ENCODE results near the gene PFDN6.
"Not testable (repeated sequence)": the region's sequence is repeated elsewhere in the genome, so short reads cannot be mapped to it uniquely, and the experiment has no call there.

PFDN6 gene

GRCh38 chr6:33273924-33274902 lies 15.2 kb upstream of the PFDN6 start:
- no peak for DNase-seq (ENCODE audit: low read depth)

- not testable (repeated sequence) for DNase-seq (ENCODE audit: low read depth)
These were observed 13.4 kb upstream of the PFDN6 start for GRCh38 chr6:33275795-33276580.

DNA sequence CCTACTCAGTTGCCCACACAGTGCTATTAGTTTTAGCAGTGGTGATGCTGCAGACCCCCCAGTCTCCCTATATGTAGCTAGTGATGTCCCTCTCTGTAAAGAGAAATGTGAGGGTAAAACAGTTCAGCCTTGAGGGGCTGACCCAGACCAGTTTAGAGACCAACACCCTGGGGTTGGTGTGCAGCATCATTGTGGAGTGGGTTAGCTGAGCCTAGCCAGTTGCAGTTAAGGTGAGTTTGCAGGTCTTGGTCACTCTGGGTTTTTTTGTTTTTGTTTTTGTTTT lies 12.9 kb upstream of the PFDN6 start:
- DNase-seq (ENCODE audit: low read depth), result no peak

DNA sequence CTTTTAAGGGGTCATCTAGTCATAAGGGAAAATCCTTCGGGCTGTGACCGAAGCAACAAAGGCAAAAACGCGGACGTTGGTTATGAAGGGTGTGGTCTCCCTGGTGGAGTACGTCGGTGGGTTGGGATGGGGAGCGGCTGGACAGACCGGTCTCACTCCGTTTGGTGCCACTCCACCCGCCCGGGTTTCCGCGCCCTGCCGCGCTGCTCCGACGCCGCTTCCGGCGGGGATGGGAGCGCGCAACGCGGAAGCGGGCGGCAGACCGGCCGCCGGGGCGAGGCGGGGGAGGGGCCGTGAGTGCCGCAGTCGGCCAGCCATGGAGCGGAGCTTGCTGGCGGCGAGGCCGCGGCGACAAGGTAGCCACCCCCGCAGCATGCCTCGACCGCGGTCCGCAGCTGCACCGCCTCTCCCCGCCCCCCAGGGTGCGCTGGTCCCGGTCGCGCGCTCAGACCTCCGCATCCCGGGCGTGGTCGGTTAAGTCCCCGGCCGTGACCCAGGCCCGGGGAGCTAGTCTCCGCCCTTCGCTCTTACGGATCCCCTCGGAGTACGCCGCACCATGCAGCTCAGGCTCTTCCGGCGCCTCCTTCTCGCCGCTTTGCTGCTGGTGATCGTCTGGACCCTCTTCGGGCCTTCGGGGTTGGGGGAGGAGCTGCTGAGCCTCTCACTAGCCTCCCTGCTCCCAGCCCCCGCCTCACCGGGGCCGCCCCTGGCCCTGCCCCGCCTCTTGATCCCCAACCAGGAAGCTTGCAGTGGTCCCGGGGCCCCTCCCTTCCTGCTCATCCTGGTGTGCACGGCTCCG lies 12.3 kb upstream of the PFDN6 start, which contains the start of gene B3GALT4:
TSS of gene B3GALT4 (plus strand) at position 260 of the 799 bp plus-strand sequence. CDS start at position 557, 297 bp downstream.
- peak; percentile 71 for DNase-seq (ENCODE audit: low read depth)

GRCh38 chr6:33277663-33278391 lies 11.6 kb upstream of the PFDN6 start:
- no peak for DNase-seq (ENCODE audit: low read depth)

DNA sequence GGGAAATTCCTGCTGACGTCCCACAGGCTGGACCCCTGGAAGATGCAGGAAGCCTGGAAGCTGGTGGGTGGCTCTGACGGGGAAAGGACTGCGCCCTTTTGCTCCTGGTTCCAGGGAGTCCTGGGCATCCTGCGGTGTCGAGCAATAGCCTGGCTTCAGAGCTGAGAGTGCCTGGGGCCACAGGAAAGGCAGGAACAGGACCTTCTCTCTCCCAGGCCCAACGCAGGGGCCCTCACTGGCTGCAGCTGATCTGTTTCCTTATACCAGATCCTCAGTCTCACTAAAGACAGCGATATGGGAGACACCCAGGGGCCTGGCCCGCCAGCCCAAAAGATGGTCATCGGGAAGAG lies 11.0 kb upstream of the PFDN6 start:
- no peak for DNase-seq (ENCODE audit: low read depth)

GRCh38 chr6:33278810-33279209 lies 10.6 kb upstream of the PFDN6 start:
- DNase-seq (ENCODE audit: low read depth), result no peak

DNA sequence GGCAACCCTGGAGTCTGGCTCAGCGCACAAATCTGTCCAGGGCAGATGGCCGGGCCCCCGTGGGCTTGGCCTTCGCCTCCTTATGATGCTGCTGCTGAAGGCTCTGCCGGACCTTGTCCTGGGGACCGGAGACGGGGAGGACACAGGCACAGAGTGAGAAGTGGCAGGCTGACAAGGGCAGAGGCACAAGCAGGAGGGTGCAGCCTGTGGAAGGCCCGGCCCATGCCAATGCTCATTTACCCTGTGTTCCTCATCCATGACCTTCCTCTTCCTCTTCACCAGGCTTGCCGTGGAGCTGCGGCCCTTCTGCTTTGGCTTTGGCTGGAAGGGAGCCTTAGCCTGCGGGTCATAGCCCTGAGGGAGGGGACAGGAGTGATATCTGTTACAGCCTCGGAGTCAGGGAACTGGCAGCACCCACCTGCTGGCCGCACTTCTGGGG lies 10.1 kb upstream of the PFDN6 start:
- DNase-seq (ENCODE audit: low read depth), result no peak

- DNase-seq (ENCODE audit: low read depth), result peak; percentile 58
These were observed 9.4 kb upstream of the PFDN6 start for GRCh38 chr6:33279971-33280511.

- DNase-seq (ENCODE audit: low read depth), result no peak
These were observed 8.9 kb upstream of the PFDN6 start for GRCh38 chr6:33280539-33280938.

GRCh38 chr6:33285214-33285613 lies 4.2 kb upstream of the PFDN6 start:
- not testable (repeated sequence) for DNase-seq (ENCODE audit: low read depth)

- no peak for DNase-seq (ENCODE audit: low read depth)
These were observed 2.2 kb upstream of the PFDN6 start for GRCh38 chr6:33286946-33287914.

DNA sequence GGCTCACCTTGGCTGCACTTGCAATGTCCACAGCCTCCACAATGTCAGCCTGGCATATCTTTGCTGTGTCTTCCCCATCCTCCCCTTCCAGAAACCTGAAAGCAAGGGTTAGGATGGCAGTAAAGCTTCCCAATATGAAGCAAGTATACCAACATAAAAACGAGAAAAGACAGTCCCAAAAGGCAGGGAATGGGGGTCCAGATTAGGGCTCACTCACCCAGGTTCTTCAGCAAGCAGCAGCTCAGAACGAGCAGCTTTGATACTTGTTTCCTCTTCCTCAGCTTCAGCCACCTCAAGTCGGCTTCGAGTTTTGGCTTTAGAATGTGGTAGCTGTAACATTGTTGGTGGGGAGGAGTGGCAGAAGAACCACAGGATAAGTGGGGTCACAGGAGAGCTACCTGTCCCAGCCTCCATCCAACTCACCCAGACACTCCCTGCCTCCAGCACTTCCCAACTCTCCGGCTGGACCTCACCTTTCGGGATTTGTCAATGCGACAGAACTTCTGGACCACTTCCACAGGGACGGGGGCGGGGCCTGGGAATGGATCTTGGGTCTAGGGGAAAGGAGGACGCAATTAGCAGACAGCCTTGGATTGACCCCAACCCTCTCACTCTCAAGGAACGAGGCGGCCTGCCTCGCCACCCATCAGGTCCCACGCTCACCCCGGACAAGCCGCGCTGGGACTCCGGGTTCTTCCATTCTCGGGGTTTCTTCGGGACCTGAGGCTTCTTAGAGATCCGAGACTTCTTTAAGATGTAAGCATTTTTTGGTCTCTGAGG lies 1.1 kb upstream of the PFDN6 start:
- DNase-seq (ENCODE audit: low read depth), result no peak

GRCh38 chr6:33289784-33290315 lies 449 bp downstream of the PFDN6 start:
- peak; percentile 33 for DNase-seq (ENCODE audit: low read depth)

DNA sequence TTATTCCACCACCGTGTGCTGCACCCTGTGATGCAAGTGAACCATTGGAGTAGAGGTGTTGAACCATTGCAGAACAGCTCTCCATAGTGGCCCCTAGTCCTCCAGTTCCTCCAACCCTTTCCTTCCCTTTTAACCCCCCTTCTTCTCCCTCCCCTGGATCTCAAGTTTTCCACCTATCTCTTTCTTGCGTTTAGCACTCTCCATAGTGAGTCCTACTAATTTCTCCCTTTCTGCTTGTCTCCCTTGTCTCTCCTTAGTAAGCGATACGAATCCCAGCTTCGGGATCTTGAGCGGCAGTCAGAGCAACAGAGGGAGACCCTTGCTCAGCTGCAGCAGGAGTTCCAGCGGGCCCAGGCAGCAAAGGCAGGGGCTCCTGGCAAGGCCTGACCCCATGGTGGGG lies 1.1 kb downstream of the PFDN6 start:
- DNase-seq (ENCODE audit: low read depth), result no peak

DNA sequence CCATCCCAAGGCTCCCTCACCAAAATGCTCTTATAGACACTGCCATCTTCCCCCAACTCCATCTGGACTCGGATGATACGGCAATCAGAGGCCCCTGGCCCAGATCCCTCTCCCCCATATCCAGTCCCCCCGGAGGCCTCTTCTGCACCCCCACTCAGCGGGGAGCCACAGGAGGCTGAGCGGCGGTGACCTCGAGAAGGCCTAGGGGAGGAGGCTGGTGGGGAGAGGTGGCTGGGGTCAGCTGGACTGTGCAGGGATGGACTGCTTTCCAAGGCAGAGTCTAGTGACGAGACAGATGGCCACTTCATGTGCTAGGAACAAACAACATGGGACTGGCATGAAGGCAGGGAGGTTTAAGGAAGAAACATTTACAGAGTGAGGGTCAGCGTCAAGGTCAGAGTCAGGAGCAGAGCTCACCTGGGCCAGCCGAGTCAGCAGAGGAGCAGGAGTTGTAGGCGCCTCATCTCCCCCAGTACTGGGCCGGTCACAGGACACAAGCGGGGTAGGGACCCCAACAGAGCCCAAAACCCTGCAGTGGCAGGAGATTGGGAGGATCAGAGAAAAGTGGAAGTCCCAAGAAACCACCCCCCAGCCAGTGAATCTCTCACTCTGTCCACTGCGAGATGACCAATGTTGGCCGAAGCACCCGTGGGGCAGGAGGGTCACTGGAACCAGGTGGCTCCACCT lies 3.7 kb downstream of the PFDN6 start:
- DNase-seq (ENCODE audit: low read depth), result no peak

- no peak for DNase-seq (ENCODE audit: low read depth)
These were observed 4.9 kb downstream of the PFDN6 start for GRCh38 chr6:33294086-33294823.

All from amniotic epithelial cell (primary cell).